GM12891 (cell line): ENCODE measurements around the gene DGCR6.

Experiments
- PAX5 ChIP-seq: IDR thresholded peaks from 2 replicates; pipeline ENCODE4 v1.6.1; 2011; ENCODE audit warnings: low read length, moderate library complexity, mild to moderate bottlenecking; ENCODE audit not compliant: insufficient read depth, severe bottlenecking
- POLR2A ChIP-seq: IDR thresholded peaks from 2 replicates; pipeline ENCODE4 v1.6.1; 2011; ENCODE audit warnings: low read depth, low read length, control low read depth
- POLR2AphosphoS5 ChIP-seq: IDR thresholded peaks from 2 replicates; pipeline ENCODE4 v1.6.1; 2011; ENCODE audit warnings: low read depth, low read length, control low read depth
- POU2F2 ChIP-seq: IDR thresholded peaks from 2 replicates; pipeline ENCODE4 v1.6.1; 2011; ENCODE audit warnings: low read depth, mild to moderate bottlenecking, control low read depth, low read length, moderate library complexity
- SPI1 ChIP-seq: IDR thresholded peaks from 2 replicates; pipeline ENCODE4 v1.6.1; 2011; ENCODE audit warnings: low read depth, low read length, control low read depth
- TAF1 ChIP-seq: IDR thresholded peaks from 2 replicates; pipeline ENCODE4 v1.6.1; 2011; ENCODE audit warnings: low read depth, low read length, control low read depth

- no peak for TF ChIP-seq POLR2A
- no peak for TF ChIP-seq POLR2AphosphoS5
- no peak for TF ChIP-seq TAF1
- no peak for TF ChIP-seq SPI1
- TF ChIP-seq PAX5: no peak
- no peak for TF ChIP-seq POU2F2
Measured at GRCh38 chr22:18927020-18927419, 20.9 kb downstream of the DGCR6 start.
